DND-41 (cell line): ENCODE results near the gene ELAVL2.

Experiments used
- ATAC-seq: fragments of 200-7000 bp; cut with Tn5 transposase; 3 replicates; pipeline ENCODE4 v1.9.1; 2021; ENCODE audit warnings: low read depth; ENCODE audit not compliant: insufficient read depth
- DNase-seq: peaks from one replicate; pipeline ENCODE4 v3.0.0-alpha.2; 2020
- H2AFZ ChIP-seq: 2 replicates; pipeline ENCODE4 v1.6.0; 2012; ENCODE audit warnings: low read depth, low read length
- H3K27ac ChIP-seq: 2 replicates; pipeline ENCODE4 v1.5.1; 2012; ENCODE audit warnings: low read length, inconsistent platforms
- H3K27me3 ChIP-seq: fragments of 200-600 bp; sonication (generic); 2 replicates; pipeline ENCODE4 v1.6.0; 2012; ENCODE audit warnings: low read length, mild to moderate bottlenecking, inconsistent platforms; ENCODE audit not compliant: insufficient read depth, poor library complexity
- H3K36me3 ChIP-seq: 2 replicates; pipeline ENCODE4 v1.5.1; 2012; ENCODE audit warnings: low read length, inconsistent platforms; ENCODE audit not compliant: insufficient read depth
- H3K4me1 ChIP-seq: 2 replicates; pipeline ENCODE4 v1.5.1; 2012; ENCODE audit warnings: mild to moderate bottlenecking, low read length; ENCODE audit not compliant: insufficient read depth
- H3K4me2 ChIP-seq: 2 replicates; pipeline ENCODE4 v1.6.0; 2012; ENCODE audit warnings: mild to moderate bottlenecking, moderate library complexity, low read length, inconsistent platforms; ENCODE audit not compliant: insufficient read depth
- H3K4me3 ChIP-seq, 2 experiments: fragments of 200-600 bp in 1 of 2; shearing (Covaris generic) in 1 of 2; 2 replicates each; pipeline ENCODE4 v1.5.1; 2012 to 2016; ENCODE audit warnings: inconsistent platforms in 2 of 2, low read length in 2 of 2, mild to moderate bottlenecking in 2 of 2, low read depth in 1 of 2, moderate library complexity in 1 of 2
- H3K79me2 ChIP-seq: 2 replicates; pipeline ENCODE4 v1.6.0; 2012; ENCODE audit warnings: low read length, inconsistent platforms; ENCODE audit not compliant: insufficient read depth
- H3K9ac ChIP-seq: 2 replicates; pipeline ENCODE4 v1.6.0; 2012; ENCODE audit warnings: low read depth, mild to moderate bottlenecking, inconsistent platforms, low read length, moderate library complexity
- H3K9me3 ChIP-seq: 2 replicates; pipeline ENCODE4 v1.5.1; 2012; ENCODE audit warnings: low read length, moderate library complexity, mild to moderate bottlenecking, inconsistent platforms; ENCODE audit not compliant: insufficient read depth, severe bottlenecking
- H4K20me1 ChIP-seq: 2 replicates; pipeline ENCODE4 v1.6.0; 2012; ENCODE audit warnings: low read length; ENCODE audit not compliant: insufficient read depth
- EZH2 ChIP-seq: IDR thresholded peaks from 3 replicates; pipeline ENCODE4 v1.6.1; 2012; ENCODE audit warnings: borderline replicate concordance, low read depth, mild to moderate bottlenecking, moderate library complexity, low read length, inconsistent platforms; ENCODE audit not compliant: severe bottlenecking
- TF ChIP-seq, protein P1 (sequence below): IDR thresholded peaks from 2 replicates; pipeline ENCODE4 v1.5.1; 2012; ENCODE audit warnings: borderline replicate concordance, low read length, moderate library complexity, mild to moderate bottlenecking; ENCODE audit not compliant: poor library complexity, severe bottlenecking; ENCODE audit errors: extremely low read depth

ELAVL2 gene

DNA sequence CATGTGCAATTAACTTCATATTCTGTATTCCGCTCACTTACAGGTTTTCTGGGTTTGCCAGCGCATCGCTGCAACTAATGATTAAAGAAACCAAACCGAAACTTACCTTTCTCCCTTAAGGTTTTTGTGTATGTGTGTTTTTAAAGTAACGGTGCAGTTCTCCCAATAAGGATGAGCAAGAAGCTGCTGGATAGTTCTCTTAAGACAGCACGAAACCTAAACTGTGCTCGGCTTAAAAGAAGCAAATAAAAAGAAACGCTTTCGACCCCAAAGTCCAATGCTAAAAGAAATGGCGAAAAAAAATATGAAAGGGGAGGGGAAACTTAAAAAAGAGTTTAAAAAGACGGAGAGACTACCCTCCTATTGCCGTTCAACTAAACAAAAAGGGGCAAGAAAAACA lies 340 bp downstream of the ELAVL2 start:
- no peaks in the 10 kb centered on the region for H3K27me3 ChIP-seq

DNA sequence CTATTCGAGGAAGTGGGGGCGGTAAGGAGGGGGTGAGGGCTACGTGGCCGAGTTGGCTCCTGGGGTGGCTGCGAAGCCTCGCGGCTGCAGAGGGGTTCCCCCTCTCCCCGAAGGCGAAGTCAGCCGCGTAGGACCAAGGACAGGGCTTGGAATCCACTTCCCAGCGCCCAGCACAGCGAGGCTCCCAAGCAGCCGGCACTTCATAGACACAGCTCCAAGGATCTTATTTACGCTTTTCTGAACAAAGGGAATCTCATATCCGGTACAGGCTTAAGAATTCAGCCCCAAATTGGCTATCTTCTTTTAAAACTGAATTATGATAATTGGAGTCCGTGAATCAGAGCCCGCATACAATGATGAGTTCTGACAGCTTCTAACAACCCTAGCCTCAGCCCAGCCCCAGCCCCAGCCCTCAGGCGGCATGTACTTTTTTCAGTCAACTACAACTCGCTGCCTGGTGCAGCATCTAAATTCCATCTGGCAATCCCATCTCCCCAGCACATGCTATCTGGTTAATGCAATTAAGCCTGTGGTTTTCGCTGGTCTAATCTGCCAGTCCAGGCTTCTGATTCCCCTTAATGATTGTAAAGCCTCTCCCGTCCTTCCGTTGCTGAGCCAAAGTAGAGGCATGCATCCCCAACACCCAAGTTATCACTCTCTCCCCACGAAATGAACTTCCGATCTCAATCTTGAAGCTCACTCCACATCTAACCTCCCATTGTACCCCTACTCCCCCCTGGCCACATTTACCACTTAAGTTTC lies 1.0 kb downstream of the ELAVL2 start:
- Histone ChIP-seq H4K20me1 (no peaks in the 10 kb centered on the region), H3K27me3 (no peaks in the 10 kb centered on the region), H3K79me2 (no peaks in the 10 kb centered on the region), H3K4me1 (no peaks in the 10 kb centered on the region), H3K9ac (no peak overlapping the region), H2AFZ (no peak overlapping the region), H3K27ac (no peak overlapping the region), H3K9me3 (no peaks in the 10 kb centered on the region), H3K36me3 (no peaks in the 10 kb centered on the region), H3K4me2 (no peak overlapping the region), H3K4me3 (no peak overlapping the region)
- TF ChIP-seq, protein P1, sequence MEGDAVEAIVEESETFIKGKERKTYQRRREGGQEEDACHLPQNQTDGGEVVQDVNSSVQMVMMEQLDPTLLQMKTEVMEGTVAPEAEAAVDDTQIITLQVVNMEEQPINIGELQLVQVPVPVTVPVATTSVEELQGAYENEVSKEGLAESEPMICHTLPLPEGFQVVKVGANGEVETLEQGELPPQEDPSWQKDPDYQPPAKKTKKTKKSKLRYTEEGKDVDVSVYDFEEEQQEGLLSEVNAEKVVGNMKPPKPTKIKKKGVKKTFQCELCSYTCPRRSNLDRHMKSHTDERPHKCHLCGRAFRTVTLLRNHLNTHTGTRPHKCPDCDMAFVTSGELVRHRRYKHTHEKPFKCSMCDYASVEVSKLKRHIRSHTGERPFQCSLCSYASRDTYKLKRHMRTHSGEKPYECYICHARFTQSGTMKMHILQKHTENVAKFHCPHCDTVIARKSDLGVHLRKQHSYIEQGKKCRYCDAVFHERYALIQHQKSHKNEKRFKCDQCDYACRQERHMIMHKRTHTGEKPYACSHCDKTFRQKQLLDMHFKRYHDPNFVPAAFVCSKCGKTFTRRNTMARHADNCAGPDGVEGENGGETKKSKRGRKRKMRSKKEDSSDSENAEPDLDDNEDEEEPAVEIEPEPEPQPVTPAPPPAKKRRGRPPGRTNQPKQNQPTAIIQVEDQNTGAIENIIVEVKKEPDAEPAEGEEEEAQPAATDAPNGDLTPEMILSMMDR = no peak
- no peak for TF ChIP-seq EZH2
- DNase-seq (no peak), ATAC-seq (no peak)

More for the DNA sequence above, 340 bp downstream of the ELAVL2 start:
- Histone ChIP-seq H3K4me1 (no peaks in the 10 kb centered on the region), H2AFZ (no peak overlapping the region), H3K9ac (no peak overlapping the region), H3K4me3 (no peak overlapping the region), H3K9me3 (no peaks in the 10 kb centered on the region), H3K79me2 (no peaks in the 10 kb centered on the region), H3K27ac (no peak overlapping the region), H3K4me2 (no peak overlapping the region), H4K20me1 (no peaks in the 10 kb centered on the region), H3K36me3 (no peaks in the 10 kb centered on the region)
- TF ChIP-seq, protein P1 = no peak
- no peak for TF ChIP-seq EZH2
- ATAC-seq (no peak), DNase-seq (no peak)

DNA sequence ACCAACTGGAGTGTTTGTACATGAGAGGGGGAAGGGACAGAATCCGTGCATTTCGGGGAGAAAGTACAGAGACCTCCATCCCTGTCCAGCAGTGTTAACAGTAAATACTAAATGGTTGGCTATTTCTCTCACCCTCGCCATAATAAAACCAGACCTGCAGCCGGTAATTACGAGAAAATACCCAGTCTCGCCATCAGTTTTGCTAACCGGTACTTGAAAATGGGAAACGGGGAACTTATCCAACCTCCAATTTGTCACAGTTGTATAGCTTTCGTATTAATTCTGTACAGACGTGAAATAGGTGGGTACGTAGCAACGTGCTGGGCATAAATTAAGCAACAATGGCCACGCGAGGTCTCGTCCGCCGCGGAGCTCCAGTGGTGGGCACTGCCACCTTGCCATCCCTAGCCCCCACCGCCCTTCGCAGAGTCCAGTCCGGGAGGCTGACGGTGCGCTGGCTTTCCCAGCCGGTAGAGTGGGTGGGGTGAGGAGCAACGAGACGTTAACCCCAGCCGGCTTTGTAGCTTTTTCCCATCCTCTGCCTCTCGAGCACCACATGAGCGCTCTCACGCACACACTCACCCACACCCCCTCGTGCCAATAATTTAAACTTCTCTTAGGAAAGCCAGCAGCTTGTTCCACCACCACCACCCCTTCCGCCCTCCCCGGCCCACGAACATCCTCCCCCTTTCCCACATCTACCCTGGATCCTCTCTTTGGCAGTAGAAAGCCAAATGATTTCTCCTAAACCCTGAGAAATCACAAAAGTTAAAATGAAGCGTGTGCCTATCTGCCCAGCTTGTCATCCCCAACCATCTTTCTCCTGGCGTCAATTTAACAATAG lies 1.8 kb downstream of the ELAVL2 start:
- H3K27ac ChIP-seq = no peak overlapping the region
- no peak overlapping the region for H2AFZ ChIP-seq
- H3K9ac ChIP-seq = no peak overlapping the region
- TF ChIP-seq, protein P1 = no peak
- TF ChIP-seq EZH2 = no peak
- H4K20me1 ChIP-seq = no peaks in the 10 kb centered on the region
- H3K27me3 ChIP-seq = no peaks in the 10 kb centered on the region
- ATAC-seq = no peak
- H3K4me3 ChIP-seq = no peak overlapping the region
- no peaks in the 10 kb centered on the region for H3K79me2 ChIP-seq
- no peak for DNase-seq
- H3K9me3 ChIP-seq = no peaks in the 10 kb centered on the region
- H3K4me1 ChIP-seq = no peaks in the 10 kb centered on the region
- no peaks in the 10 kb centered on the region for H3K36me3 ChIP-seq
- no peak overlapping the region for H3K4me2 ChIP-seq
